Fibroblast of villous mesenchyme (primary cell): ENCODE results near the gene ADAMTS17. TPM values are rescaled to one million over a fixed set of nuclear protein-coding genes. Genes with fewer than 3 reads are reported as not detected.

Source experiments
- DNase-seq: peaks from one replicate; pipeline ENCODE4 v3.0.0-alpha.2; 2010; ENCODE audit warnings: low read depth
- H3K4me3 ChIP-seq: 2 replicates; pipeline ENCODE4 v1.5.1; 2011; ENCODE audit warnings: low read depth, mild to moderate bottlenecking, low read length
- total RNA-seq: library from RNA; depleted of rRNA; stranded (reverse); fragments of >200 nt; gene quantifications from 2 replicates; pipeline ENCODE4 v1.2.3, GENCODE V29; 2012
- TF ChIP-seq, protein P1 (sequence below): IDR thresholded peaks from 2 replicates; pipeline ENCODE4 v1.5.1; 2012; ENCODE audit warnings: low read depth, mild to moderate bottlenecking, low read length; ENCODE audit not compliant: insufficient read depth

The ADAMTS17 gene
- total RNA-seq, 1 donor = under 0.01 TPM

DNA sequence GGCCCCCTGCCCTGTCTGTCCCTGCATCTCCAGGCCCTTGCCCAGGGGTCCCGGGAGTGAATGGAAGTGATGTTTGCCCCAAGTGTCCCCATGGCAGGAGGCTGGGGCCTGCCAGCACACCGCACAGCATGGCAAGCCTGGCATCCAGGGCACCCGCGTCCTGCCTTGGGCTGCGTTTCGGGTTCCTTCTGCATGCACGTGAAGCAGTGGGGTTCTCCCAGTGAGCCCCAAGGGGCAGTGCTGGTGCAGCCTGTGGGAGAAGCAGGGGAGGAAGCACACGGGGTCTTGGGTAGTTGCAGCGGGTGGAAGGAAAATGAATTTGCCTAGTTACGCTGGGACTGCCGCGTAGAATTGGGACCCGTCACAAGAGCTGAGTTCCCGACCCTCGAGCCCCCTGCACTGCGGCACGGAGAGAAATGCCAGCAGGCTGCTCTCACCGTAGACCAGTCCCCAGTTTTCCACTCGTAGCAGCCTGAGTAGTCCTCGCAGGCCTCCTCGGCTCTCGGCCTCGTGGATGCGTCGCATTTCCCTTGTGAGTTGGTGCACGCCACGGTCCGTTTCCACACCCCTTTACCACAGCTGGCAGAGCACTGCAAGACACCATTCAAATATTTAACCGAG lies 349.1 kb downstream of the ADAMTS17 start:
- TF ChIP-seq, protein P1, sequence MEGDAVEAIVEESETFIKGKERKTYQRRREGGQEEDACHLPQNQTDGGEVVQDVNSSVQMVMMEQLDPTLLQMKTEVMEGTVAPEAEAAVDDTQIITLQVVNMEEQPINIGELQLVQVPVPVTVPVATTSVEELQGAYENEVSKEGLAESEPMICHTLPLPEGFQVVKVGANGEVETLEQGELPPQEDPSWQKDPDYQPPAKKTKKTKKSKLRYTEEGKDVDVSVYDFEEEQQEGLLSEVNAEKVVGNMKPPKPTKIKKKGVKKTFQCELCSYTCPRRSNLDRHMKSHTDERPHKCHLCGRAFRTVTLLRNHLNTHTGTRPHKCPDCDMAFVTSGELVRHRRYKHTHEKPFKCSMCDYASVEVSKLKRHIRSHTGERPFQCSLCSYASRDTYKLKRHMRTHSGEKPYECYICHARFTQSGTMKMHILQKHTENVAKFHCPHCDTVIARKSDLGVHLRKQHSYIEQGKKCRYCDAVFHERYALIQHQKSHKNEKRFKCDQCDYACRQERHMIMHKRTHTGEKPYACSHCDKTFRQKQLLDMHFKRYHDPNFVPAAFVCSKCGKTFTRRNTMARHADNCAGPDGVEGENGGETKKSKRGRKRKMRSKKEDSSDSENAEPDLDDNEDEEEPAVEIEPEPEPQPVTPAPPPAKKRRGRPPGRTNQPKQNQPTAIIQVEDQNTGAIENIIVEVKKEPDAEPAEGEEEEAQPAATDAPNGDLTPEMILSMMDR = no peak
- H3K4me3 ChIP-seq = no peak overlapping the region
- DNase-seq = no peak

DNA sequence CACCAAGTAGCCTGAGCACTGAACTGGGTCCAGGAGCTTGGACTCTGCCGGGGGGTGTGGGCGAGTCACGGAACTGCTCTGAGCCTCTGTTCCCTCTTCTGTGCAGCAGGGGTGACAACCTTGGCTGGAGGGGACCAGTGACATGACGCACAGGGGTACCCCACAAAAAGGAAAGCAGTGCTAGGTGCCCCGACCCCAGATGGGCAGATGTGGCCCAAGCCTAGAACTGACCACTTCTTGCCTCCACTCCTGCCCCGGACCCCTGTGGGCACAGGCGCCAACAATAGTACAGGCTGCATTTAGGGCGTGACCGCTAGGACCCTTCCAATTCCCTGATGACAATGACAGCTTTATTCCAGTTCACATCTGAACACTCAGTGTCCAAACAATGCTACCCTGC lies 352.7 kb downstream of the ADAMTS17 start:
- TF ChIP-seq, protein P1 = no peak
- no peak overlapping the region for H3K4me3 ChIP-seq
- DNase-seq = no peak

- DNase-seq = no peak
- H3K4me3 ChIP-seq = no peak overlapping the region
- TF ChIP-seq, protein P1 = no peak
Measured at GRCh38 chr15:99987701-99988100, 354.1 kb downstream of the ADAMTS17 start.

GRCh38 chr15:99987119-99987506 lies 354.7 kb downstream of the ADAMTS17 start:
- H3K4me3 ChIP-seq = no peak overlapping the region
- TF ChIP-seq, protein P1 = no peak
- no peak for DNase-seq

GRCh38 chr15:99986297-99987118 lies 355.3 kb downstream of the ADAMTS17 start:
- peak; percentile 44 for DNase-seq
- TF ChIP-seq, protein P1 = no peak
- H3K4me3 ChIP-seq = no peak overlapping the region

GRCh38 chr15:99985878-99986277 lies 355.9 kb downstream of the ADAMTS17 start:
- no peak overlapping the region for H3K4me3 ChIP-seq
- DNase-seq = no peak
- TF ChIP-seq, protein P1 = no peak
